Measurements from ENCODE around the gene TAX1BP1.

The TAX1BP1 gene

GRCh38 chr7:27876756-27877155 is 136.8 kb downstream of the TAX1BP1 start:
- Histone ChIP-seq H3K4me2 (ENCODE audit: low read length) (no peak overlapping the region), H3K27ac (no peak overlapping the region), H3K36me3 (ENCODE audit: control insufficient read depth, insufficient read depth, low read length) (no peaks in the 10 kb centered on the region), H3K4me1 (peaks cover 9% of the 10 kb centered on the region), H3K4me3 (ENCODE audit: low read depth, low read length) (no peak overlapping the region), H2AFZ (no peak overlapping the region), H3K9me3 (ENCODE audit: control insufficient read depth, low read length) (no peaks in the 10 kb centered on the region), H3K27me3 (ENCODE audit: control insufficient read depth, insufficient read depth, low read length) (no peaks in the 10 kb centered on the region), H3K9ac (no peak overlapping the region), H3K79me2 (no peaks in the 10 kb centered on the region)
- TF ChIP-seq, protein P1, sequence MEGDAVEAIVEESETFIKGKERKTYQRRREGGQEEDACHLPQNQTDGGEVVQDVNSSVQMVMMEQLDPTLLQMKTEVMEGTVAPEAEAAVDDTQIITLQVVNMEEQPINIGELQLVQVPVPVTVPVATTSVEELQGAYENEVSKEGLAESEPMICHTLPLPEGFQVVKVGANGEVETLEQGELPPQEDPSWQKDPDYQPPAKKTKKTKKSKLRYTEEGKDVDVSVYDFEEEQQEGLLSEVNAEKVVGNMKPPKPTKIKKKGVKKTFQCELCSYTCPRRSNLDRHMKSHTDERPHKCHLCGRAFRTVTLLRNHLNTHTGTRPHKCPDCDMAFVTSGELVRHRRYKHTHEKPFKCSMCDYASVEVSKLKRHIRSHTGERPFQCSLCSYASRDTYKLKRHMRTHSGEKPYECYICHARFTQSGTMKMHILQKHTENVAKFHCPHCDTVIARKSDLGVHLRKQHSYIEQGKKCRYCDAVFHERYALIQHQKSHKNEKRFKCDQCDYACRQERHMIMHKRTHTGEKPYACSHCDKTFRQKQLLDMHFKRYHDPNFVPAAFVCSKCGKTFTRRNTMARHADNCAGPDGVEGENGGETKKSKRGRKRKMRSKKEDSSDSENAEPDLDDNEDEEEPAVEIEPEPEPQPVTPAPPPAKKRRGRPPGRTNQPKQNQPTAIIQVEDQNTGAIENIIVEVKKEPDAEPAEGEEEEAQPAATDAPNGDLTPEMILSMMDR (IDR thresholded peaks at IDR 0.05): no peak

Data from parathyroid adenoma (tissue), 2 donors.